ENCODE results near the gene FXYD7.

FXYD7 gene

GRCh38 chr19:35107545-35107944 lies 35.5 kb upstream of the FXYD7 start:
- TF ChIP-seq CTCF (IDR thresholded peaks at IDR 0.05): no peak
- H3K27ac ChIP-seq: no peak overlapping the region
- H3K36me3 ChIP-seq: no peaks in the 10 kb centered on the region
- H3K9me3 ChIP-seq: no peaks in the 10 kb centered on the region
- no peak for DNase-seq
- H3K4me3 ChIP-seq: no peak overlapping the region
- intact Hi-C loops (cut with DNase I; ENCODE audit: low total_unique reads): no loop called here
- H3K4me1 ChIP-seq: no peaks in the 10 kb centered on the region
- H3K27me3 ChIP-seq: peaks cover 0 to 10% of the 10 kb centered on the region in 2 donors

GRCh38 chr19:35108730-35109129 lies 34.3 kb upstream of the FXYD7 start:
- DNase-seq: no peak
- Histone ChIP-seq H3K4me1 (no peaks in the 10 kb centered on the region), H3K27me3 (peaks cover 0 to 10% of the 10 kb centered on the region in 2 donors), H3K4me3 (no peak overlapping the region), H3K9me3 (no peaks in the 10 kb centered on the region), H3K36me3 (no peaks in the 10 kb centered on the region), H3K27ac (no peak overlapping the region)
- intact Hi-C loops (cut with DNase I; ENCODE audit: low total_unique reads): no loop called here
- TF ChIP-seq CTCF (IDR thresholded peaks at IDR 0.05): no peak

GRCh38 chr19:35109395-35110112 lies 33.5 kb upstream of the FXYD7 start:
- no peak for DNase-seq

GRCh38 chr19:35110974-35111373 lies 32.1 kb upstream of the FXYD7 start:
- Histone ChIP-seq H3K9me3 (no peaks in the 10 kb centered on the region), H3K36me3 (no peaks in the 10 kb centered on the region), H3K27me3 (peaks cover 0 to 10% of the 10 kb centered on the region in 2 donors), H3K4me3 (no peak overlapping the region), H3K4me1 (peaks cover 0 to 15% (median 10%) of the 10 kb centered on the region in 4 donors), H3K27ac (no peak overlapping the region)
- intact Hi-C loops (cut with DNase I; ENCODE audit: low total_unique reads): no loop called here
- no peak for TF ChIP-seq CTCF (IDR thresholded peaks at IDR 0.05)
- no peak for DNase-seq

More at GRCh38 chr19:35109395-35110112, 33.5 kb upstream of the FXYD7 start:
- Histone ChIP-seq H3K27ac (no peak overlapping the region), H3K36me3 (no peaks in the 10 kb centered on the region), H3K9me3 (no peaks in the 10 kb centered on the region), H3K4me1 (peaks cover 0 to 5% (median 3%) of the 10 kb centered on the region in 4 donors), H3K27me3 (peaks cover 0 to 10% of the 10 kb centered on the region in 2 donors), H3K4me3 (no peak overlapping the region)
- intact Hi-C loops (cut with DNase I; ENCODE audit: low total_unique reads): no loop called here
- no peak for TF ChIP-seq CTCF (IDR thresholded peaks at IDR 0.05)

- Histone ChIP-seq H3K4me1 (peaks cover 0 to 15% (median 10%) of the 10 kb centered on the region in 4 donors), H3K9me3 (no peaks in the 10 kb centered on the region), H3K4me3 (no peak overlapping the region), H3K27me3 (peaks cover 0 to 10% of the 10 kb centered on the region in 2 donors), H3K36me3 (no peaks in the 10 kb centered on the region), H3K27ac (no peak overlapping the region)
- TF ChIP-seq CTCF (IDR thresholded peaks at IDR 0.05): no peak
- intact Hi-C loops (cut with DNase I; ENCODE audit: low total_unique reads): no loop called here
- DNase-seq: no peak
Measured at GRCh38 chr19:35112995-35113688, 29.9 kb upstream of the FXYD7 start.

All from tibial artery (tissue), 4 donors.